ENCODE measurements around the gene FDXR.
A peak's percentile ranks its signal among the peaks of the same experiment; 100 is the strongest.
"Not testable (repeated sequence)": the region's sequence is repeated elsewhere in the genome, so short reads cannot be mapped to it uniquely, and the experiment has no call there.

The FDXR gene

GRCh38 chr17:74871356-74872076, 1.3 kb downstream of the FDXR start:
- DNase-seq = no peak

- DNase-seq = no peak
Measured at GRCh38 chr17:74870512-74870911, 2.3 kb downstream of the FDXR start.

- not testable (repeated sequence) for DNase-seq
Measured at GRCh38 chr17:74870028-74870427, 2.8 kb downstream of the FDXR start.

GRCh38 chr17:74868908-74869255, 3.9 kb downstream of the FDXR start:
- no peak for DNase-seq

- no peak for DNase-seq
Measured at GRCh38 chr17:74868251-74868907, 4.4 kb downstream of the FDXR start.

GRCh38 chr17:74866198-74866835, 6.5 kb downstream of the FDXR start:
- no peak for DNase-seq

- no peak for DNase-seq
Measured at GRCh38 chr17:74865504-74866197, 7.1 kb downstream of the FDXR start.

- peak; percentile 88 for DNase-seq
Measured at GRCh38 chr17:74864866-74865395, 7.9 kb downstream of the FDXR start.

- no peak for DNase-seq
Measured at GRCh38 chr17:74864297-74864865, 8.4 kb downstream of the FDXR start.

GRCh38 chr17:74863420-74864296, 9.1 kb downstream of the FDXR start:
- DNase-seq = no peak

- DNase-seq = no peak
Measured at GRCh38 chr17:74862919-74863318, 9.9 kb downstream of the FDXR start.

GRCh38 chr17:74862108-74862901, 10.5 kb downstream of the FDXR start:
- DNase-seq = peak; percentile 76

GRCh38 chr17:74861662-74862107, 11.1 kb downstream of the FDXR start:
- no peak for DNase-seq

- no peak for DNase-seq
Measured at GRCh38 chr17:74860872-74861661, 11.7 kb downstream of the FDXR start.

- no peak for DNase-seq
Measured at GRCh38 chr17:74860229-74860871, 12.4 kb downstream of the FDXR start.

GRCh38 chr17:74859459-74860228, 13.2 kb downstream of the FDXR start, which contains the start of gene GRIN2C:
TSS of gene GRIN2C (minus strand) at chr17:74859885. CDS start at chr17:74855092, 4,793 bp downstream.
- no peak for DNase-seq

GRCh38 chr17:74858672-74859458, 13.9 kb downstream of the FDXR start:
- DNase-seq = no peak

GRCh38 chr17:74857191-74857590, 15.6 kb downstream of the FDXR start:
- DNase-seq = no peak

Measured in femur (tissue), 1 donor.